GM12878 (cell line): ENCODE results near the gene KLK12.

Source experiments
- CHD1 ChIP-seq: IDR thresholded peaks from 2 replicates; pipeline ENCODE4 v1.6.1; 2012; ENCODE audit warnings: low read depth, low read length, improper control_type of control experiment
- CTCF ChIP-seq, 3 experiments: IDR thresholded peaks in 2 of 3; conservative IDR thresholded peaks in 1 of 3; 2 replicates each; pipeline ENCODE4 v1.5.1; 2011; ENCODE audit warnings: low read depth in 3 of 3, low read length in 3 of 3, mild to moderate bottlenecking in 3 of 3, control low read depth in 2 of 3, moderate library complexity in 2 of 3, inconsistent platforms in 1 of 3, mixed read lengths in 1 of 3; ENCODE audit not compliant: control insufficient read depth in 2 of 3, insufficient read depth in 1 of 3; ENCODE audit errors: extremely low read depth in 1 of 3
- GATAD2B ChIP-seq: fragments of 450-650 bp; conservative IDR thresholded peaks from 2 replicates; pipeline ENCODE4 v1.6.1; 2017; ENCODE audit warnings: low read depth, mild to moderate bottlenecking, moderate library complexity
- HCFC1 ChIP-seq: fragments of 150-350 bp; IDR thresholded peaks from 2 replicates; pipeline ENCODE4 v1.6.1; 2014; ENCODE audit warnings: low read length
- JUND ChIP-seq: IDR thresholded peaks from 2 replicates; pipeline ENCODE4 v1.6.1; 2012; ENCODE audit warnings: low read depth, mild to moderate bottlenecking, low read length, improper control_type of control experiment, moderate library complexity
- MAX ChIP-seq: IDR thresholded peaks from 2 replicates; pipeline ENCODE4 v1.6.1; 2012; ENCODE audit warnings: low read depth, low read length, improper control_type of control experiment
- NR2C2 ChIP-seq: IDR thresholded peaks from 2 replicates; pipeline ENCODE4 v1.6.1; 2011; ENCODE audit warnings: borderline replicate concordance, low read depth; ENCODE audit not compliant: control insufficient read depth, insufficient read length
- REST ChIP-seq: IDR thresholded peaks from 2 replicates; pipeline ENCODE4 v1.6.1; 2012; ENCODE audit warnings: mild to moderate bottlenecking, low read depth, low read length
- WRNIP1 ChIP-seq: IDR thresholded peaks from 2 replicates; pipeline ENCODE4 v1.6.1; 2011; ENCODE audit warnings: low read depth, low read length, improper control_type of control experiment, borderline replicate concordance

GRCh38 chr19:51075998-51076397 is 41.2 kb upstream of the KLK12 start:
- no peak for TF ChIP-seq CHD1
- no peak for TF ChIP-seq CTCF (IDR thresholded peaks at IDR 0.05 in 2 of 3, conservative IDR thresholded peaks at IDR 0.05 in 1 of 3; ENCODE audit: control insufficient read depth in 2 of 3, extremely low read depth in 1 of 3, insufficient read depth in 1 of 3, low read depth in 3 of 3, low read length in 3 of 3)
- no peak for TF ChIP-seq REST
- TF ChIP-seq JUND: no peak
- no peak for TF ChIP-seq HCFC1
- TF ChIP-seq MAX: no peak
- TF ChIP-seq GATAD2B: no peak
- no peak for TF ChIP-seq WRNIP1
- no peak for TF ChIP-seq NR2C2
